ENCODE results near the gene OAS2. TPM values are rescaled to one million over a fixed set of nuclear protein-coding genes. Genes with fewer than 3 reads are reported as not detected.
A peak's percentile ranks its signal among the peaks of the same experiment; 100 is the strongest.

The OAS2 gene
- total RNA-seq, 1 donor, result 2.0 TPM

- no peak overlapping the region for H3K4me3 ChIP-seq (ENCODE audit: low read depth, low read length)
- DNase-seq (ENCODE audit: low read depth), result no peak
- TF ChIP-seq CTCF (IDR thresholded peaks at IDR 0.05; ENCODE audit: insufficient read depth, low read length), result no peak
Observed at GRCh38 chr12:113027726-113028125, 49.4 kb downstream of the OAS2 start.

GRCh38 chr12:113030875-113031525 lies 52.7 kb downstream of the OAS2 start:
- no peak overlapping the region for H3K4me3 ChIP-seq (ENCODE audit: low read depth, low read length)
- DNase-seq (ENCODE audit: low read depth), result peak; percentile 80
- TF ChIP-seq CTCF (IDR thresholded peaks at IDR 0.05; ENCODE audit: insufficient read depth, low read length), result peak; percentile 73

- no peak for TF ChIP-seq CTCF (IDR thresholded peaks at IDR 0.05; ENCODE audit: insufficient read depth, low read length)
- no peak for DNase-seq (ENCODE audit: low read depth)
- no peak overlapping the region for H3K4me3 ChIP-seq (ENCODE audit: low read depth, low read length)
Observed at GRCh38 chr12:113039911-113040445, 61.7 kb downstream of the OAS2 start.

GRCh38 chr12:113040722-113041171 lies 62.4 kb downstream of the OAS2 start:
- no peak overlapping the region for H3K4me3 ChIP-seq (ENCODE audit: low read depth, low read length)
- peak; percentile 90 for DNase-seq (ENCODE audit: low read depth)
- TF ChIP-seq CTCF (IDR thresholded peaks at IDR 0.05; ENCODE audit: insufficient read depth, low read length), result no peak

- no peak for TF ChIP-seq CTCF (IDR thresholded peaks at IDR 0.05; ENCODE audit: insufficient read depth, low read length)
- H3K4me3 ChIP-seq (ENCODE audit: low read depth, low read length), result no peak overlapping the region
- DNase-seq (ENCODE audit: low read depth), result no peak
Observed at GRCh38 chr12:113041560-113041959, 63.2 kb downstream of the OAS2 start.

GRCh38 chr12:113043240-113043639 lies 64.9 kb downstream of the OAS2 start:
- no peak for TF ChIP-seq CTCF (IDR thresholded peaks at IDR 0.05; ENCODE audit: insufficient read depth, low read length)
- no peak for DNase-seq (ENCODE audit: low read depth)
- H3K4me3 ChIP-seq (ENCODE audit: low read depth, low read length), result no peak overlapping the region
